Activated CD8-positive, alpha-beta memory T cell treated with anti-CD3 and anti-CD28 coated beads, Interleukin-2, amount 50 U/mL, for 24 hours (primary cell): ENCODE measurements around the gene ZNF419.

Experiments used
- DNase-seq: peaks from one replicate; pipeline ENCODE4 v3.0.0-alpha.2; 2020; ENCODE audit errors: extremely low read depth

Gene ZNF419

GRCh38 chr19:57537953-57538547 lies 50.5 kb downstream of the ZNF419 start:
- no peak for DNase-seq
